Liver (tissue), 9 donors: ENCODE measurements around the gene FARP1. TPM values are rescaled to one million over a fixed set of nuclear protein-coding genes. Genes with fewer than 3 reads are reported as not detected.

Experiments
- DNase-seq: peaks from one replicate; pipeline ENCODE4 v3.0.0-alpha.2; 2017; ENCODE audit warnings: low spot score
- H3K27ac ChIP-seq, 2 donors: one replicate each; pipeline ENCODE4 v1.7.0; 2013; ENCODE audit warnings: inconsistent platforms in 2 of 2, low read length in 2 of 2, control low read depth in 1 of 2, low read depth in 1 of 2, mild to moderate bottlenecking in 1 of 2
- H3K27me3 ChIP-seq, 4 donors: one replicate each; pipeline versions ENCODE4 v1.6.1 to v1.7.0; 2013; ENCODE audit warnings: low read length in 3 of 4, inconsistent platforms in 1 of 4, mild to moderate bottlenecking in 1 of 4, moderate library complexity in 1 of 4; ENCODE audit not compliant: control insufficient read depth in 4 of 4, insufficient read depth in 4 of 4
- H3K36me3 ChIP-seq, 4 donors: one replicate each; pipeline versions ENCODE4 v1.6.1 to v1.7.0; 2013; ENCODE audit warnings: low read length in 3 of 4, mild to moderate bottlenecking in 3 of 4, low read depth in 1 of 4, moderate library complexity in 1 of 4; ENCODE audit not compliant: control insufficient read depth in 4 of 4, insufficient read depth in 3 of 4
- H3K4me1 ChIP-seq, 4 donors: one replicate each; pipeline versions ENCODE4 v1.6.1 to v1.7.0; 2013; ENCODE audit warnings: low read length in 3 of 4, mild to moderate bottlenecking in 3 of 4, moderate library complexity in 1 of 4; ENCODE audit not compliant: control insufficient read depth in 4 of 4, insufficient read depth in 4 of 4
- H3K4me3 ChIP-seq, 3 donors: one replicate each; pipeline versions ENCODE4 v1.6.1 to v1.7.0; 2013; ENCODE audit warnings: low read length in 3 of 3, control low read depth in 1 of 3, low read depth in 1 of 3, mild to moderate bottlenecking in 1 of 3
- H3K9ac ChIP-seq, 2 donors: one replicate each; pipeline ENCODE4 v1.7.0; 2013; ENCODE audit warnings: low read length in 2 of 2, mild to moderate bottlenecking in 2 of 2, moderate library complexity in 2 of 2, control low read depth in 1 of 2, low read depth in 1 of 2
- H3K9me3 ChIP-seq, 4 donors: one replicate each; pipeline versions ENCODE4 v1.6.1 to v1.7.0; 2013; ENCODE audit warnings: low read length in 3 of 4; ENCODE audit not compliant: control insufficient read depth in 4 of 4
- CTCF ChIP-seq: fragments of 150-350 bp; IDR thresholded peaks from 2 replicates; pipeline ENCODE4 v1.5.1; 2017; ENCODE audit warnings: improper control_type of control experiment, low read depth, low read length; ENCODE audit not compliant: missing input control
- EGR1 ChIP-seq, 2 donors: IDR thresholded peaks; 2 replicates each; pipeline ENCODE4 v1.6.1; 2016 to 2018; ENCODE audit warnings: antibody characterized with exemption in 2 of 2, low read depth in 2 of 2
- HNF4G ChIP-seq: IDR thresholded peaks from 2 replicates; pipeline ENCODE4 v1.6.1; 2016; ENCODE audit warnings: antibody characterized with exemption
- JUND ChIP-seq, 2 donors: IDR thresholded peaks; 2 replicates each; pipeline ENCODE4 v1.6.1; 2016; ENCODE audit warnings: antibody characterized with exemption in 2 of 2
- MAX ChIP-seq: IDR thresholded peaks from 2 replicates; pipeline ENCODE4 v1.6.1; 2016; ENCODE audit warnings: antibody characterized with exemption
- NR2F2 ChIP-seq: IDR thresholded peaks from 2 replicates; pipeline ENCODE4 v1.6.1; 2016; ENCODE audit warnings: antibody characterized with exemption
- RAD21 ChIP-seq, 2 donors: IDR thresholded peaks; 2 replicates each; pipeline ENCODE4 v1.6.1; 2016; ENCODE audit warnings: antibody characterized with exemption in 2 of 2, mild to moderate bottlenecking in 2 of 2
- REST ChIP-seq: IDR thresholded peaks from 2 replicates; pipeline ENCODE4 v1.6.1; 2016; ENCODE audit warnings: antibody characterized with exemption, mild to moderate bottlenecking
- RXRA ChIP-seq, 2 donors: IDR thresholded peaks; 2 replicates each; pipeline ENCODE4 v1.6.1; 2017 to 2018; ENCODE audit warnings: antibody characterized with exemption in 2 of 2, mild to moderate bottlenecking in 1 of 2
- SP1 ChIP-seq: IDR thresholded peaks from 2 replicates; pipeline ENCODE4 v1.6.1; 2018; ENCODE audit warnings: antibody characterized with exemption, mild to moderate bottlenecking
- TAF1 ChIP-seq: conservative IDR thresholded peaks from 2 replicates; pipeline ENCODE4 v1.6.1; 2016; ENCODE audit warnings: antibody characterized with exemption, mild to moderate bottlenecking
- YY1 ChIP-seq: IDR thresholded peaks from 2 replicates; pipeline ENCODE4 v1.6.1; 2016; ENCODE audit warnings: antibody characterized with exemption, mild to moderate bottlenecking
- ZBTB33 ChIP-seq: IDR thresholded peaks from 2 replicates; pipeline ENCODE4 v1.6.1; 2016; ENCODE audit warnings: antibody characterized with exemption
- WGBS: extraction: QIAGEN DNeasy Blood & Tissue Kit; methylation state at CpG from one replicate; pipeline ENCODE4 v1.1.7; 2013; 5-methylcytosine and 5-hydroxymethylcytosine counted together
- polyA plus RNA-seq, 2 donors: library from polyadenylated mRNA; stranded (reverse) in 1 of 2; unstranded in 1 of 2; fragments of 200-250 nt in 1 of 2; fragments of >200 nt in 1 of 2; fragmentation: Nextera tagmentation in 1 of 2; extraction: Ambion mirVana in 1 of 2; gene quantifications; one replicate each; pipeline versions ENCODE4 v1.2.1 to v1.2.3, GENCODE V29; 2013 to 2015
- total RNA-seq, 2 donors: library from RNA; depleted of rRNA; stranded (reverse); fragments of >200 nt; gene quantifications; one replicate each; pipeline ENCODE4 v1.2.3, GENCODE V29; 2014
- TF ChIP-seq, protein P1 (sequence below): IDR thresholded peaks from 2 replicates; pipeline ENCODE4 v1.6.1; 2016; ENCODE audit warnings: antibody characterized with exemption
- donor health status: healthy.
- donor health status: healthy.
- donor health status: healthy.
- donor health status: healthy.
- donor health status: healthy.

FARP1 gene
- total and polyA plus RNA-seq, 4 donors: 28.4 to 62.6 (median 39.8) TPM

DNA sequence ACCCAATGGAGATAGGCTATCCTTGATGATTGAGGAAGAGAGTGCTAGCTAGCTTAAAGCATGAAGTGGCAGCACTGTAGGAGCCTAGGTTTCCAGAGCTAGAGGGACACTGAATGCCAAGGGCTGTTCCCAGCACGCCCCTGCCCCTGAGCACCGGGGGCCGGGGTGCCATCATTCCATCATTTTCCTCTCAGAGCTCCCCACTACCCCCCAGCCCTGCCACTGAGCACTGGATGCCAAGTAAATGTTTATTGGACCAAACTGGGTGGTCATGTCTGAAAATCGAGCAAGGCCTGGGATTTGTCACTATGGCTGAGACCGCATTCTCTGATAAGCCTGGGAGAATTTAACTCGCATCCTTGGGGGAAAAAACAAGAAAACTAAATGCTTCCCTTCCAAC, 291.2 kb downstream of the FARP1 start:
- no peaks in the 10 kb centered on the region for H3K9me3 ChIP-seq
- no peak for DNase-seq
- no peaks in the 10 kb centered on the region for H3K27me3 ChIP-seq
- H3K27ac ChIP-seq: no peak overlapping the region
- peaks cover 4 to 43% (median 11%) of the 10 kb centered on the region in 4 donors for H3K36me3 ChIP-seq
- WGBS: 93% methylated on average over 6 of the region's 6 CpGs
- H3K4me3 ChIP-seq: no peak overlapping the region
- no peak overlapping the region for H3K9ac ChIP-seq
- no peak for TF ChIP-seq EGR1 (IDR thresholded peaks at IDR 0.05; ENCODE audit: low read depth in 2 of 2)
- no peak for TF ChIP-seq CTCF
- no peak for TF ChIP-seq RXRA (IDR thresholded peaks at IDR 0.05)
- no peak for TF ChIP-seq JUND (IDR thresholded peaks at IDR 0.05)
- TF ChIP-seq REST: no peak
- no peak for TF ChIP-seq ZBTB33
- TF ChIP-seq NR2F2: no peak
- no peak for TF ChIP-seq HNF4G
- TF ChIP-seq, protein P1, sequence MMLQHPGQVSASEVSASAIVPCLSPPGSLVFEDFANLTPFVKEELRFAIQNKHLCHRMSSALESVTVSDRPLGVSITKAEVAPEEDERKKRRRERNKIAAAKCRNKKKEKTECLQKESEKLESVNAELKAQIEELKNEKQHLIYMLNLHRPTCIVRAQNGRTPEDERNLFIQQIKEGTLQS: no peak
- no peak for TF ChIP-seq TAF1
- TF ChIP-seq MAX: no peak
- TF ChIP-seq YY1: no peak
- no peak for TF ChIP-seq SP1
- no peak for TF ChIP-seq RAD21 (IDR thresholded peaks at IDR 0.05)
- peaks cover 0 to 2% (median 0%) of the 10 kb centered on the region in 4 donors for H3K4me1 ChIP-seq

- no peak overlapping the region for H3K27ac ChIP-seq
- no peaks in the 10 kb centered on the region for H3K27me3 ChIP-seq
- H3K4me1 ChIP-seq: peaks cover 0 to 2% (median 0%) of the 10 kb centered on the region in 4 donors
- no peak overlapping the region for H3K4me3 ChIP-seq
- H3K9me3 ChIP-seq: no peaks in the 10 kb centered on the region
- DNase-seq: no peak
- no peak overlapping the region for H3K9ac ChIP-seq
- 94% methylated on average over 11 of the region's 11 CpGs for WGBS
- H3K36me3 ChIP-seq: peaks cover 7 to 55% (median 17%) of the 10 kb centered on the region in 4 donors
- TF ChIP-seq EGR1 (IDR thresholded peaks at IDR 0.05; ENCODE audit: low read depth in 2 of 2): no peak
- TF ChIP-seq NR2F2: no peak
- no peak for TF ChIP-seq SP1
Observed at GRCh38 chr13:98435376-98435775, 292.5 kb downstream of the FARP1 start.
